PC-9 (cell line): ENCODE measurements around the gene ANKZF1. TPM values are rescaled to one million over a fixed set of nuclear protein-coding genes. Genes with fewer than 3 reads are reported as not detected.

Source experiments
- BruUV-seq: library from RNA; stranded (reverse); fragments of 400-500 nt; replicated peaks from 2 replicates; lab custom pipeline; 2021; lab: Mats Ljungman, UMichigan
- CTCF ChIA-PET: fragments of 300-600 bp; sonication (Branson Sonifier 250); formaldehyde crosslinking; loops from one replicate; lab custom pipeline; 2022; ENCODE audit warnings: antibody characterized with exemption; lab: Charles Lee
- POLR2A ChIA-PET: fragments of 300-600 bp; sonication (Branson Sonifier 250); formaldehyde crosslinking; loops from one replicate; lab custom pipeline; 2022; ENCODE audit warnings: antibody characterized with exemption; ENCODE audit not compliant: unreplicated experiment; lab: Charles Lee
- DNase-seq, 2 experiments: peaks; one replicate each; pipeline versions ENCODE4 v3.0.0 to v3.0.0-alpha.2; 2015 to 2022; ENCODE audit warnings: mixed read lengths in 1 of 2
- H2AFZ ChIP-seq: fragments of 200-600 bp; sonication (generic); 2 replicates; pipeline ENCODE4 v1.8.1; 2017; ENCODE audit warnings: antibody characterized with exemption
- H3F3A ChIP-seq: fragments of 200-600 bp; sonication (generic); 2 replicates; pipeline ENCODE4 v1.8.1; 2017; ENCODE audit warnings: antibody characterized with exemption, mild to moderate bottlenecking, low read depth; ENCODE audit not compliant: insufficient read depth
- H3K27ac ChIP-seq: fragments of 200-600 bp; sonication (generic); 2 replicates; pipeline ENCODE4 v1.6.1; 2016; ENCODE audit warnings: mixed run types
- H3K27me3 ChIP-seq: fragments of 200-600 bp; sonication (generic); 2 replicates; pipeline ENCODE4 v1.6.1; 2016; ENCODE audit warnings: low read depth, mixed run types; ENCODE audit not compliant: insufficient read depth
- H3K36me3 ChIP-seq: fragments of 200-600 bp; sonication (generic); 2 replicates; pipeline ENCODE4 v1.6.1; 2016; ENCODE audit warnings: low read depth, mixed run types
- H3K4me1 ChIP-seq: fragments of 200-600 bp; sonication (generic); replicated peaks from 2 replicates; pipeline ENCODE4 v1.6.1; 2016; ENCODE audit warnings: mixed run types; ENCODE audit not compliant: insufficient read depth
- H3K4me2 ChIP-seq: fragments of 200-600 bp; sonication (generic); 2 replicates; pipeline ENCODE4 v1.6.1; 2017; ENCODE audit warnings: mixed run types
- H3K4me3 ChIP-seq: fragments of 200-600 bp; sonication (generic); 2 replicates; pipeline ENCODE4 v1.6.1; 2016; ENCODE audit warnings: mixed run types
- H3K79me2 ChIP-seq: fragments of 200-600 bp; sonication (generic); 2 replicates; pipeline ENCODE4 v1.6.1; 2017; ENCODE audit warnings: low read depth, mixed run types
- H3K9me2 ChIP-seq: fragments of 200-600 bp; sonication (generic); 2 replicates; pipeline ENCODE4 v1.8.1; 2017; ENCODE audit warnings: mild to moderate bottlenecking; ENCODE audit not compliant: insufficient read depth
- H3K9me3 ChIP-seq: fragments of 200-600 bp; sonication (generic); 2 replicates; pipeline ENCODE4 v1.8.1; 2016; ENCODE audit warnings: low read depth; ENCODE audit not compliant: insufficient read depth
- H4K20me1 ChIP-seq: fragments of 200-600 bp; sonication (generic); 2 replicates; pipeline ENCODE4 v1.8.1; 2017; ENCODE audit not compliant: insufficient read depth
- CTCF ChIP-seq: fragments of 200-600 bp; sonication (generic); conservative IDR thresholded peaks from 2 replicates; pipeline ENCODE4 v1.6.1; 2017; ENCODE audit warnings: mixed run types, antibody characterized with exemption, mild to moderate bottlenecking, moderate library complexity
- EZH2 ChIP-seq: fragments of 200-600 bp; sonication (generic); IDR thresholded peaks from 2 replicates; pipeline ENCODE4 v1.8.0; 2017; ENCODE audit warnings: antibody characterized with exemption, low read depth
- intact Hi-C: fragments of 100-400 bp; cut with micrococcal nuclease; formaldehyde crosslinking; loops from one replicate; pipeline ENCODE4 v1.10.0; 2022; ENCODE audit not compliant: unreplicated experiment
- total RNA-seq: library from RNA; stranded (reverse); gene quantifications from 2 replicates; pipeline ENCODE4 v1.2.3, GENCODE V29; 2021

The ANKZF1 gene
- total RNA-seq, 1 experiment from 2014 or later: 62.2 TPM

DNA sequence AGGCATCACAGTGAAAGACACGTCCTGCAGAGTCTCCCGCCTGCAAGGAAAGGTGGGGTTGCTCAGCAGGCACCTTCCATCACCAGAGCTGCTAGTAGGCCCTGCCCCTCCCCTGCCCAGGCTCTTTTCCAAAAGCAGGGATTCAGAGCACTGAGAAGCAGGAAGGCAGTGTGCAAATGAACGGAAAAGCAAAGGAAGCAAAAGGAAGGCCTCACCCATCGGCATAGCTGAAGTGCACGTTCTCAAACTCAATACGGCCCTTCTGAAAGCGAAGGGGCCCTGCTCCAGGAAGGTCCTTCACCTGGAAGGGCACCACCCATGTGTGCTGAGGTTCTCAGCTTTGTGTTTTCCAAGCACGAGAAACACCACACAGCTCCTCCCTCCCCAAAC is 16.6 kb upstream of the ANKZF1 start:
- TF ChIP-seq CTCF: no peak
- ChIA-PET POLR2A (interaction anchor here (0.6 kb wide), 1 partner anchor 932 kb away, joined by 5 read pairs; no protein-coding TSS in a partner anchor), CTCF (no interaction called here)
- no peak overlapping the region for H3K27ac ChIP-seq
- H3K36me3 ChIP-seq: no peaks in the 10 kb centered on the region
- no peak overlapping the region for H2AFZ ChIP-seq
- H3K79me2 ChIP-seq: peaks cover 7% of the 10 kb centered on the region
- no TSS peak for BruUV-seq
- DNase-seq: no peak
- H3K27me3 ChIP-seq: no peaks in the 10 kb centered on the region
- no peaks in the 10 kb centered on the region for H4K20me1 ChIP-seq
- no peaks in the 10 kb centered on the region for H3K9me2 ChIP-seq
- H3K4me2 ChIP-seq: no peak overlapping the region
- peaks cover 1% of the 10 kb centered on the region; the same call in 1 of the 2 replicates for H3F3A ChIP-seq
- no peaks in the 10 kb centered on the region for H3K9me3 ChIP-seq
- intact Hi-C loops: no loop called here
- H3K4me3 ChIP-seq: no peak overlapping the region
- H3K4me1 ChIP-seq: peaks cover 16% of the 10 kb centered on the region

- ChIA-PET POLR2A (no interaction called here), CTCF (no interaction called here)
Observed at GRCh38 chr2:219213486-219214071, 16.0 kb upstream of the ANKZF1 start.

GRCh38 chr2:219214141-219214540 is 15.5 kb upstream of the ANKZF1 start:
- Histone ChIP-seq H4K20me1 (no peaks in the 10 kb centered on the region), H3K4me3 (no peak overlapping the region), H3K27me3 (no peaks in the 10 kb centered on the region), H3K4me2 (no peak overlapping the region), H3K9me2 (no peaks in the 10 kb centered on the region), H3K36me3 (no peaks in the 10 kb centered on the region), H3F3A (peaks cover 9% of the 10 kb centered on the region; the same call in 1 of the 2 replicates), H2AFZ (no peak overlapping the region), H3K9me3 (no peaks in the 10 kb centered on the region), H3K79me2 (peaks cover 7% of the 10 kb centered on the region), H3K27ac (no peak overlapping the region), H3K4me1 (peaks cover 13% of the 10 kb centered on the region)
- intact Hi-C loops: no loop called here
- CTCF ChIA-PET: no interaction called here
- DNase-seq: no peak
- TF ChIP-seq CTCF: no peak
- TF ChIP-seq EZH2: no peak
- POLR2A ChIA-PET: no interaction called here
- no TSS peak for BruUV-seq

More at GRCh38 chr2:219213486-219214071, 16.0 kb upstream of the ANKZF1 start:
- no peaks in the 10 kb centered on the region for H3K9me2 ChIP-seq
- no peak overlapping the region for H3K27ac ChIP-seq
- H3F3A ChIP-seq: peaks cover 7% of the 10 kb centered on the region; the same call in 1 of the 2 replicates
- peaks cover 13% of the 10 kb centered on the region for H3K4me1 ChIP-seq
- no peaks in the 10 kb centered on the region for H4K20me1 ChIP-seq
- no peak for DNase-seq
- intact Hi-C loops: no loop called here
- H3K36me3 ChIP-seq: no peaks in the 10 kb centered on the region
- no peaks in the 10 kb centered on the region for H3K27me3 ChIP-seq
- H3K79me2 ChIP-seq: peaks cover 7% of the 10 kb centered on the region
- no peak for TF ChIP-seq EZH2
- H3K4me2 ChIP-seq: no peak overlapping the region
- no peaks in the 10 kb centered on the region for H3K9me3 ChIP-seq
- no peak overlapping the region for H3K4me3 ChIP-seq
- BruUV-seq: no TSS peak
- H2AFZ ChIP-seq: no peak overlapping the region
